OCI-LY3 (cell line): ENCODE measurements around the gene CASQ2.

Experiments
- H2AFZ ChIP-seq: fragments of 200-600, 300-600 bp; shearing (Covaris generic); 2 replicates; pipeline ENCODE4 v1.6.0; 2014; ENCODE audit warnings: antibody characterized with exemption, low read depth, low read length
- H3K27ac ChIP-seq: fragments of 200-600, 300-600 bp; sonication (generic); 2 replicates; pipeline ENCODE4 v1.5.1; 2014; ENCODE audit warnings: mild to moderate bottlenecking, low read length, moderate library complexity, mixed read lengths
- H3K27me3 ChIP-seq: fragments of 200-600, 300-600 bp; sonication (generic); 2 replicates; pipeline ENCODE4 v1.6.1; 2014; ENCODE audit warnings: low read depth, low read length, mixed read lengths
- H3K36me3 ChIP-seq: fragments of 200-600, 300-600 bp; sonication (generic); replicated peaks from 2 replicates; pipeline ENCODE3; 2014; ENCODE audit warnings: low read depth, low read length, mixed read lengths
- H3K4me1 ChIP-seq: fragments of 300-600, 200-600 bp; sonication (generic); 2 replicates; pipeline ENCODE4 v1.6.1; 2014; ENCODE audit warnings: low read length, mixed read lengths
- H3K4me2 ChIP-seq: fragments of 200-600, 300-600 bp; sonication (generic); 2 replicates; pipeline ENCODE4 v1.6.1; 2014; ENCODE audit warnings: low read length, mixed read lengths
- H3K4me3 ChIP-seq: fragments of 300-600, 200-600 bp; sonication (generic); 2 replicates; pipeline ENCODE4 v1.5.1; 2014; ENCODE audit warnings: antibody characterized with exemption, mild to moderate bottlenecking, low read length, moderate library complexity
- H3K79me2 ChIP-seq: fragments of 300-600, 200-600 bp; shearing (Covaris generic); 2 replicates; pipeline ENCODE4 v1.6.1; 2014; ENCODE audit warnings: mild to moderate bottlenecking, low read length, mixed read lengths
- H3K9ac ChIP-seq: fragments of 300-600, 200-600 bp; shearing (Covaris generic); 2 replicates; pipeline ENCODE4 v1.6.0; 2014; ENCODE audit warnings: mild to moderate bottlenecking, low read length, moderate library complexity
- H3K9me3 ChIP-seq: fragments of 200-600, 300-600 bp; shearing (Covaris generic); 2 replicates; pipeline ENCODE4 v1.6.1; 2014; ENCODE audit warnings: low read length, mixed read lengths; ENCODE audit not compliant: insufficient read depth
- H4K20me1 ChIP-seq: fragments of 200-600, 300-600 bp; sonication (generic); 2 replicates; pipeline ENCODE4 v1.6.1; 2016; ENCODE audit warnings: low read length, mixed read lengths; ENCODE audit not compliant: insufficient read depth
- EZH2phosphoT487 ChIP-seq: fragments of 200-600 bp; shearing (Covaris generic); IDR thresholded peaks from 2 replicates; pipeline ENCODE4 v1.6.1; 2018; ENCODE audit warnings: antibody characterized with exemption, mixed run types, low read depth
- TF ChIP-seq, protein P1 (sequence below): fragments of 200-600, 300-600 bp; sonication (generic); IDR thresholded peaks from 2 replicates; pipeline ENCODE4 v1.5.1; 2014; ENCODE audit warnings: antibody characterized with exemption, low read length, low read depth

Gene CASQ2

DNA sequence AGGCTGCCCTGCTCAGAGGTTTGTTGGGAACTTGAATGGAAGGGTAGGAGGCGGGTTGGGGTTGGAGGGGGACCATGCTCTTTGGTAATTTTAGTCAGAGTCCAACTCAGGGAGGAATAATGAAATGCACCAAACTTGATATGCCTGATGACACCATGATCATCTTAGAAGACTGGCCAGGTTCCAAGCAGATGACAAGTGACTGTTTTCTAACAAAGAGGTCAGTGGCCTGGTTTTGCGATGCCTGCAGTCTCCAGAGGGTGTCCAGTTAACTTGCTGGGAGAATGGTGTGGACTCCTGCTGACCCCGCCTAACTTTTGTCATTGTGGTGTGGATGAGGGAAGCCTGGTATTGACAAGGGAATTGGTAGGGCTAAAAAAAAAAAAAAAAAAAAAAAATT is 114.4 kb downstream of the CASQ2 start:
- Histone ChIP-seq H3K9me3 (no peaks in the 10 kb centered on the region), H3K9ac (no peak overlapping the region), H3K27ac (no peak overlapping the region), H3K27me3 (peaks cover 12% of the 10 kb centered on the region), H3K79me2 (no peaks in the 10 kb centered on the region), H2AFZ (no peak overlapping the region), H4K20me1 (0 out of 2 replicates have a peak, but pooled peaks cover 7% of the 10 kb centered on the region), H3K4me2 (no peak overlapping the region), H3K36me3 (no peaks in the 10 kb centered on the region), H3K4me3 (no peak overlapping the region), H3K4me1 (peaks cover 11% of the 10 kb centered on the region)
- no peak for TF ChIP-seq EZH2phosphoT487
- TF ChIP-seq, protein P1, sequence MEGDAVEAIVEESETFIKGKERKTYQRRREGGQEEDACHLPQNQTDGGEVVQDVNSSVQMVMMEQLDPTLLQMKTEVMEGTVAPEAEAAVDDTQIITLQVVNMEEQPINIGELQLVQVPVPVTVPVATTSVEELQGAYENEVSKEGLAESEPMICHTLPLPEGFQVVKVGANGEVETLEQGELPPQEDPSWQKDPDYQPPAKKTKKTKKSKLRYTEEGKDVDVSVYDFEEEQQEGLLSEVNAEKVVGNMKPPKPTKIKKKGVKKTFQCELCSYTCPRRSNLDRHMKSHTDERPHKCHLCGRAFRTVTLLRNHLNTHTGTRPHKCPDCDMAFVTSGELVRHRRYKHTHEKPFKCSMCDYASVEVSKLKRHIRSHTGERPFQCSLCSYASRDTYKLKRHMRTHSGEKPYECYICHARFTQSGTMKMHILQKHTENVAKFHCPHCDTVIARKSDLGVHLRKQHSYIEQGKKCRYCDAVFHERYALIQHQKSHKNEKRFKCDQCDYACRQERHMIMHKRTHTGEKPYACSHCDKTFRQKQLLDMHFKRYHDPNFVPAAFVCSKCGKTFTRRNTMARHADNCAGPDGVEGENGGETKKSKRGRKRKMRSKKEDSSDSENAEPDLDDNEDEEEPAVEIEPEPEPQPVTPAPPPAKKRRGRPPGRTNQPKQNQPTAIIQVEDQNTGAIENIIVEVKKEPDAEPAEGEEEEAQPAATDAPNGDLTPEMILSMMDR: no peak

DNA sequence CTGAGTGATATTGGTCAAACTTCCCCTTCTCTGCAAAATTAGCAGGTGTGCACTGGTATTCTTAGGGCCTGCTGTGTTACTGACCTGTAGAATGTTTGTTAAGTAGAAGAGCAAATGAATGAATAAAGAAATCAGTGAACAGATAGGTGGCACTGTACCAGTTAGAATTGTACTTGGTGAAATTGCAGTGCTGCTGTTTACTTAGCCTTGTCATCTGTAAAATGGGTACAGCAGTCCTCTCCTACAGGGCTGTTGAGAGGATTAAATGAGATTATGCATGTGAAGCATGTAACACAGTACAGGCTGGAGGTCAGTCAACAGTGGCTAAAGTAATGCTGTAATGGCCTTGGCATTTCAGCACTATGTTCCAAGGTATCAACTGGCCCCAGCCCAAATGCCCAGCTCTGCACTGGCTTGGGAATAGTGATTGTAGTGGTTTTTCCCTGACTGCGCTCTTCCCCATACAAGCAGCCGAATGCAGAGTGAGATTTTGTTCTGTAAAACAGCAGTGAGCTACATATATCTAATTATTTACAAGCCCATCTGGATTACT is 116.2 kb downstream of the CASQ2 start:
- no peak overlapping the region for H3K9ac ChIP-seq
- H3K27ac ChIP-seq: no peak overlapping the region
- H3K79me2 ChIP-seq: no peaks in the 10 kb centered on the region
- peaks cover 9% of the 10 kb centered on the region; the same call in 1 of the 2 replicates for H4K20me1 ChIP-seq
- H3K36me3 ChIP-seq: no peaks in the 10 kb centered on the region
- TF ChIP-seq, protein P1: no peak
- TF ChIP-seq EZH2phosphoT487: no peak
- H3K9me3 ChIP-seq: no peaks in the 10 kb centered on the region
- H2AFZ ChIP-seq: no peak overlapping the region
- no peak overlapping the region for H3K4me3 ChIP-seq
- peaks cover 27% of the 10 kb centered on the region for H3K27me3 ChIP-seq
- H3K4me2 ChIP-seq: no peak overlapping the region
- H3K4me1 ChIP-seq: peaks cover 18% of the 10 kb centered on the region

- Histone ChIP-seq H3K27me3 (peaks cover 35% of the 10 kb centered on the region), H3K4me3 (no peak overlapping the region), H3K79me2 (no peaks in the 10 kb centered on the region), H3K4me2 (no peak overlapping the region), H3K4me1 (peaks cover 18% of the 10 kb centered on the region), H3K9me3 (no peaks in the 10 kb centered on the region), H3K9ac (no peak overlapping the region), H4K20me1 (peaks cover 9% of the 10 kb centered on the region; the same call in 1 of the 2 replicates), H3K27ac (no peak overlapping the region), H3K36me3 (no peaks in the 10 kb centered on the region), H2AFZ (no peak overlapping the region)
- TF ChIP-seq EZH2phosphoT487: no peak
- TF ChIP-seq, protein P1: no peak
These were observed 117.1 kb downstream of the CASQ2 start for GRCh38 chr1:115651391-115651790.

- Histone ChIP-seq H2AFZ (no peak overlapping the region), H3K9me3 (no peaks in the 10 kb centered on the region), H4K20me1 (peaks cover 9% of the 10 kb centered on the region; the same call in 1 of the 2 replicates), H3K36me3 (no peaks in the 10 kb centered on the region), H3K27ac (no peak overlapping the region), H3K9ac (no peak overlapping the region), H3K4me3 (no peak overlapping the region), H3K79me2 (no peaks in the 10 kb centered on the region), H3K4me1 (peaks cover 18% of the 10 kb centered on the region), H3K27me3 (peaks cover 34% of the 10 kb centered on the region), H3K4me2 (no peak overlapping the region)
- TF ChIP-seq, protein P1: no peak
- TF ChIP-seq EZH2phosphoT487: no peak
These were observed 117.6 kb downstream of the CASQ2 start for GRCh38 chr1:115650961-115651360.
